ENCODE results near the gene AHNAK.
"Not testable (repeated sequence)": the region's sequence is repeated elsewhere in the genome, so short reads cannot be mapped to it uniquely, and the experiment has no call there.

Gene AHNAK

GRCh38 chr11:62532096-62532495 is 14.5 kb downstream of the AHNAK start:
- no peak for DNase-seq

- no peak for DNase-seq
Measured at GRCh38 chr11:62516736-62517371, 29.8 kb downstream of the AHNAK start.

GRCh38 chr11:62514151-62514550 is 32.5 kb downstream of the AHNAK start:
- no peak for DNase-seq

- no peak for DNase-seq
Measured at GRCh38 chr11:62513626-62514025, 33.0 kb downstream of the AHNAK start.

GRCh38 chr11:62512961-62513360 is 33.6 kb downstream of the AHNAK start:
- DNase-seq: no peak

GRCh38 chr11:62508336-62509058 is 38.1 kb downstream of the AHNAK start:
- DNase-seq: no peak

- DNase-seq: no peak
Measured at GRCh38 chr11:62507125-62507422, 39.5 kb downstream of the AHNAK start.

- DNase-seq: no peak
Measured at GRCh38 chr11:62506413-62507124, 40.0 kb downstream of the AHNAK start.

- DNase-seq: no peak
Measured at GRCh38 chr11:62505440-62506091, 41.0 kb downstream of the AHNAK start.

GRCh38 chr11:62505059-62505439 is 41.6 kb downstream of the AHNAK start:
- no peak for DNase-seq

GRCh38 chr11:62504158-62504973 is 42.2 kb downstream of the AHNAK start:
- DNase-seq: no peak

GRCh38 chr11:62502030-62502730 is 44.4 kb downstream of the AHNAK start:
- no peak for DNase-seq

- DNase-seq: no peak
Measured at GRCh38 chr11:62501432-62501891, 45.1 kb downstream of the AHNAK start.

GRCh38 chr11:62500650-62501030 is 46.0 kb downstream of the AHNAK start:
- no peak for DNase-seq

GRCh38 chr11:62499944-62500649 is 46.5 kb downstream of the AHNAK start:
- no peak for DNase-seq

GRCh38 chr11:62499311-62499943 is 47.2 kb downstream of the AHNAK start:
- not testable (repeated sequence) for DNase-seq

GRCh38 chr11:62498492-62499286 is 47.9 kb downstream of the AHNAK start:
- no peak for DNase-seq

- DNase-seq: no peak
Measured at GRCh38 chr11:62498031-62498430, 48.6 kb downstream of the AHNAK start.

- DNase-seq: no peak
Measured at GRCh38 chr11:62497132-62497801, 49.3 kb downstream of the AHNAK start.

Measured in activated CD4-positive, alpha-beta T cell treated with anti-CD3 and anti-CD28 coated beads, Interleukin-2, amount 50 U/mL, for 4 hours (primary cell).